ENCODE measurements around the gene CDH23.

DNA sequence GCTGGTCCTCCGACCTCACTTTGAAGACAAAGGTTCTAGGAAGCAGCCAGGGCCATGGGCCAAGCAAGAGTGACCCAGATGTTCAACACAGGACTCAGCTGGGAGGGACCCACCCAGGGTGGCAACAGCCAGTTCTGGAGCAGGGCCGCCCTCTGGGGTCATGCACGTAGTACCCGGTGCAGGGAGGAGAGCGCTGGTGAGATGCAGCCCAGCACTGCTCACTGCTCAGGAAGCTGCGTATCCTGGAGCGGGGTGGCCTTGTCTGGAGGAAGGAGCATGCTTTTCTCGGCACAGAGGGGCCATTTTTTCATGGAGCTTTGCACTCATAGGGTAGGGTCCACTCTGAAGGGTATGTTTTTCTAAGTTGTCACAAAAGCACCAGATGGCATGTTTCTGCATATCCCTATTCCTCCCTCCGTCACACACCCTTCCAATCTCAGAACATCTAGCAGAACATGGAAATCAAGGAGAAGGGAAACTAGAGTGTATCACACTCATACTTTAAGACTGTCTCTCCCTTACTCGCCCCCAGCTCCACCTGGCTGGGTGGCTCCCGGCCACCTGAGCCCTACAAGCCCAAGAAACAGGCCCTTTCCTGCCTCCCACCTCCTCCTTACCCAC, 132.6 kb downstream of the CDH23 start:
- no peak for TF ChIP-seq GATA2 (IDR thresholded peaks at IDR 0.05; ENCODE audit: low read depth, low read length)
- no peak for TF ChIP-seq GATA3 (IDR thresholded peaks at IDR 0.05; ENCODE audit: low read depth, low read length)

Data from SH-SY5Y (cell line).